GM11168 (cell line): ENCODE data around the gene IDH3G.

Source experiments
- in situ Hi-C: fragments of 300-500 bp; cut with MboI; formaldehyde crosslinking; loops from one replicate; pipeline ENCODE4 v1.12.0; 2022; ENCODE audit warnings: low sequenced_read_pairs; ENCODE audit not compliant: unreplicated experiment

IDH3G gene

GRCh38 chrX:153736871-153737441 lies 57.2 kb downstream of the IDH3G start:
- in situ Hi-C loops, result no loop called here

- in situ Hi-C loops, result no loop called here
Observed at GRCh38 chrX:153736071-153736820, 57.9 kb downstream of the IDH3G start.
